Esophagus squamous epithelium (tissue), 4 donors: Measurements from ENCODE around the gene ZC3H10.

ENCODE experiments used
- CTCF ChIP-seq, 6 experiments: fragments of 450-650 bp in 4 of 6; fragments of 200-600 bp in 2 of 6; sonication (generic) in 2 of 6; IDR thresholded peaks; one replicate each; pipeline ENCODE4 v1.5.1; 2016 to 2019; ENCODE audit warnings: antibody characterized with exemption in 6 of 6, mild to moderate bottlenecking in 4 of 6, moderate library complexity in 4 of 6
- POLR2A ChIP-seq, 4 donors: fragments of 450-650 bp; IDR thresholded peaks; one replicate each; pipeline ENCODE4 v1.6.1; 2017; ENCODE audit warnings: antibody characterized with exemption in 4 of 4, mild to moderate bottlenecking in 4 of 4, moderate library complexity in 3 of 4

GRCh38 chr12:56154246-56154771 is 36.2 kb downstream of the ZC3H10 start:
- TF ChIP-seq CTCF (IDR thresholded peaks at IDR 0.05), result no peak
- no peak for TF ChIP-seq POLR2A (IDR thresholded peaks at IDR 0.05)
